Uterus (tissue), 4 donors: Measurements from ENCODE around the gene CD80. TPM values are rescaled to one million over a fixed set of nuclear protein-coding genes. Genes with fewer than 3 reads are reported as not detected.
"Not testable (repeated sequence)": the region's sequence is repeated elsewhere in the genome, so short reads cannot be mapped to it uniquely, and the experiment has no call there.

ENCODE experiments used
- DNase-seq, 2 donors: peaks; one replicate each; pipeline ENCODE4 v3.0.0-alpha.2; 2019 to 2020
- H3K27ac ChIP-seq, 2 donors: fragments of 200-600 bp; sonication (generic); 1 replicate in 1 of 2; 2 replicates in 1 of 2; pipeline ENCODE4 v1.5.1; 2016 to 2018
- H3K27me3 ChIP-seq, 2 donors: fragments of 200-600 bp; sonication (generic); one replicate each; pipeline ENCODE4 v1.5.1; 2018 to 2019; ENCODE audit warnings: control low read depth in 1 of 2
- H3K36me3 ChIP-seq, 2 donors: fragments of 200-600 bp; sonication (generic); one replicate each; pipeline ENCODE4 v1.5.1; 2019; ENCODE audit warnings: control low read depth in 1 of 2
- H3K4me1 ChIP-seq, 2 donors: fragments of 200-600 bp; sonication (generic); one replicate each; pipeline ENCODE4 v1.5.1; 2018 to 2019; ENCODE audit warnings: control low read depth in 1 of 2
- H3K4me3 ChIP-seq, 2 donors: fragments of 200-600 bp; sonication (generic); 1 replicate in 1 of 2; 2 replicates in 1 of 2; pipeline ENCODE4 v1.5.1; 2018 to 2019; ENCODE audit warnings: mild to moderate bottlenecking in 1 of 2
- H3K9me3 ChIP-seq, 2 donors: fragments of 200-600 bp; sonication (generic); one replicate each; pipeline ENCODE4 v1.5.1; 2019; ENCODE audit warnings: control low read depth in 1 of 2
- CTCF ChIP-seq, 4 experiments: fragments of 200-600 bp in 2 of 4; fragments of 450-650 bp in 2 of 4; sonication (generic) in 2 of 4; IDR thresholded peaks; one replicate each; pipeline ENCODE4 v1.5.1; 2016 to 2019; ENCODE audit warnings: antibody characterized with exemption in 4 of 4, mild to moderate bottlenecking in 2 of 4, moderate library complexity in 1 of 4
- POLR2A ChIP-seq, 2 donors: fragments of 450-650 bp; IDR thresholded peaks; one replicate each; pipeline ENCODE4 v1.6.1; 2016; ENCODE audit warnings: antibody characterized with exemption in 2 of 2, mild to moderate bottlenecking in 1 of 2, moderate library complexity in 1 of 2
- intact Hi-C: fragments of 100-400 bp; cut with DNase I; formaldehyde crosslinking; loops from one replicate; pipeline ENCODE4 v1.15.1; 2023; ENCODE audit warnings: low total_unique reads
- total RNA-seq, 4 donors: library from RNA; depleted of rRNA in 3 of 4; stranded (reverse); fragments of >200 nt in 3 of 4; gene quantifications; one replicate each; pipeline versions ENCODE4 v1.1.0 to v1.2.4, GENCODE V29; 2014 to 2023
- donor health status: DM: yes; HTN: yes; CAD: no.

Gene CD80
- total RNA-seq, 4 donors from 2014 or later = 0.14 to 2.9 (median 1.1) TPM; not detected in 1

- no peak overlapping the region for H3K27ac ChIP-seq
- H3K4me3 ChIP-seq = no peak overlapping the region
- H3K9me3 ChIP-seq = no peaks in the 10 kb centered on the region
- no peaks in the 10 kb centered on the region for H3K27me3 ChIP-seq
- intact Hi-C loops = no loop called here
- no peak for DNase-seq
- no peaks in the 10 kb centered on the region for H3K36me3 ChIP-seq
- TF ChIP-seq POLR2A (IDR thresholded peaks at IDR 0.05) (no peak), CTCF (IDR thresholded peaks at IDR 0.05) (no peak)
- H3K4me1 ChIP-seq = no peaks in the 10 kb centered on the region
Measured at GRCh38 chr3:119595639-119596334, 36.4 kb upstream of the CD80 start.

DNA sequence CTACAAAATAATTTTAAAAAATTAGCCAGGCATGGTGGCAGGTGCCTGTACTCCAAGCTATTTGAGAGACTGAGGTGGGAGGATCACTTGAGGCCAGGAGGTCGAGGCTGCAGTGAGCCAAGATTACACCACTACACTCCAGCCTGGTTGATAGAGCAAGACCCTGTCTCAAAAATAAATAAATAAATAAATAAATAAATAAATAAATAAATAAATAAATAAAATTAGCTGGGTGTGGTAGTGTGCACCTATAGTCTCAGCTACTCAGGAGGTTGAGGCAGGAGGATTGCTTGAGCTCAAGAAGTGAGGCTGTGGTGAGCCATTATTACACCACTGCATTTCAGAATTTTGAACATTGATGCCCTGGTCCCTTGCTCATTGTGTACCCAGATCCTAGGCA is 35.5 kb upstream of the CD80 start:
- intact Hi-C loops, H3K4me1 ChIP-seq, H3K9me3 ChIP-seq, H3K27ac ChIP-seq, DNase-seq, H3K27me3 ChIP-seq, H3K36me3 ChIP-seq, H3K4me3 ChIP-seq: not testable (repeated sequence)

GRCh38 chr3:119594066-119594465 is 34.7 kb upstream of the CD80 start:
- Histone ChIP-seq H3K36me3 (no peaks in the 10 kb centered on the region), H3K27ac (no peak overlapping the region), H3K9me3 (no peaks in the 10 kb centered on the region), H3K4me3 (no peak overlapping the region), H3K27me3 (no peaks in the 10 kb centered on the region), H3K4me1 (no peaks in the 10 kb centered on the region)
- no peak for DNase-seq
- intact Hi-C loops = no loop called here
- TF ChIP-seq CTCF (IDR thresholded peaks at IDR 0.05) = no peak
- no peak for TF ChIP-seq POLR2A (IDR thresholded peaks at IDR 0.05)

DNA sequence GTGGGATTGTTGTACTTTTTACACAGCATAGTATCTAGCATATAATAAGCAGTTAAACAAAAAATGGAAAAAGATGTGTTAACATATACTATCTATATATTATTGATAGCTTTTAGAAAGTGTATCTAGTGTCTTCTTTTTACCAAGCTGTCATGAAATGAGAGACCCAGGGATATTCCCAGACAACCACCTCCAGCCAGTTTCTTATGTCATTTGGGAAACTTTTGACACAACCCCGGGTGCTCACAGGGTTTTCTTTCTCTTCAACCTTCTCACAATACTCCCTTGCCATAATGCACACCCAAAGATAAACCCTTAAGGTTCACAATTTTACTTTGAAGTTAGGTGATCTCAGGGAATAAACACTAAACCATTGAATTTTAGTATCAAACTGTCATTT is 33.4 kb upstream of the CD80 start:
- no peaks in the 10 kb centered on the region for H3K9me3 ChIP-seq
- H3K4me3 ChIP-seq = no peak overlapping the region
- TF ChIP-seq POLR2A (IDR thresholded peaks at IDR 0.05) (no peak), CTCF (IDR thresholded peaks at IDR 0.05) (no peak)
- no peaks in the 10 kb centered on the region for H3K4me1 ChIP-seq
- H3K36me3 ChIP-seq = no peaks in the 10 kb centered on the region
- intact Hi-C loops = no loop called here
- H3K27ac ChIP-seq = no peak overlapping the region
- H3K27me3 ChIP-seq = no peaks in the 10 kb centered on the region
- DNase-seq = no peak

- TF ChIP-seq POLR2A (IDR thresholded peaks at IDR 0.05) = no peak
- TF ChIP-seq CTCF (IDR thresholded peaks at IDR 0.05) = no peak
Measured at GRCh38 chr3:119590706-119591105, 31.3 kb upstream of the CD80 start.

More at GRCh38 chr3:119590706-119591105, 31.3 kb upstream of the CD80 start:
- no peak for DNase-seq
- Histone ChIP-seq H3K9me3 (no peaks in the 10 kb centered on the region), H3K27ac (no peak overlapping the region), H3K27me3 (no peaks in the 10 kb centered on the region), H3K36me3 (no peaks in the 10 kb centered on the region), H3K4me1 (no peaks in the 10 kb centered on the region), H3K4me3 (no peak overlapping the region)
- intact Hi-C loops = no loop called here
